GM12801 (cell line): ENCODE results near the gene ADRA1B.

Experiments
- CTCF ChIP-seq: IDR thresholded peaks from one replicate; pipeline ENCODE4 v1.5.1; 2011; ENCODE audit warnings: control low read depth; ENCODE audit not compliant: insufficient read length; ENCODE audit errors: extremely low read depth

The ADRA1B gene

GRCh38 chr5:159881967-159882366, 34.3 kb upstream of the ADRA1B start:
- TF ChIP-seq CTCF: no peak

- TF ChIP-seq CTCF: no peak
These were observed 32.7 kb upstream of the ADRA1B start for GRCh38 chr5:159883522-159883950.

DNA sequence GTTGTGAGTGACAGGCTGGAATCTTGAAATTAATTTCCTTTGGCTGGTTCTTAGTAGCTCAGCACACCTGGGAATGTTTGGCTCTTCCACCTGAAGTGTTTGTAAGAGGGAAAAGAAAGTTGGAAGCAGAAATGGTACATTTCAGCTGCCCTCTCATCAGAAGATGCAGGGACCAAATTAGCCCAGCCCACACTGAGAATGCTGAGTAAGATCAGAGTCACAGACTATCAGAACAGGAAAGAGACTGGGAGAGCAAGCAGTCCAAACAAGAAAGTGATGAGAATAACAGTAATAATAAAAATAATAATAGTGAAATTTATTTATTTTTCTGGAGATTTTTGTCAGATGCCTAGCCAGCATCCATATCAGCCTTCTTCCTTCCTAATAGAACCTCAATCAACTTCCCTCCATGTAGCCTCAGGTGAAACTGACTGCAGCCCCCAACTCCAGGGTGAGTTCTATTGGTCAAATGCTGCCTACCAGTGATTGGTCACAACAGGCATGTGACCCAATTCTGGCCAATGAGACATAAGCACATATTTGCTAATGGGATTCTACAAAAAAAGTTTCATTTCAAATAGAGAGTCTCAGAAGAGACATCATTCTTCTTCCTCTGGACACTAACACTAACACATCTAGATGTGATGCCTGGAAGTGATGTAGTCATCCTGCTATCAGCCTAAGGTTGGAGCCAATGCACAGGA, 31.2 kb upstream of the ADRA1B start:
- no peak for TF ChIP-seq CTCF

- TF ChIP-seq CTCF: no peak
These were observed 30.0 kb upstream of the ADRA1B start for GRCh38 chr5:159886296-159886695.

- no peak for TF ChIP-seq CTCF
These were observed 29.2 kb upstream of the ADRA1B start for GRCh38 chr5:159887050-159887449.

DNA sequence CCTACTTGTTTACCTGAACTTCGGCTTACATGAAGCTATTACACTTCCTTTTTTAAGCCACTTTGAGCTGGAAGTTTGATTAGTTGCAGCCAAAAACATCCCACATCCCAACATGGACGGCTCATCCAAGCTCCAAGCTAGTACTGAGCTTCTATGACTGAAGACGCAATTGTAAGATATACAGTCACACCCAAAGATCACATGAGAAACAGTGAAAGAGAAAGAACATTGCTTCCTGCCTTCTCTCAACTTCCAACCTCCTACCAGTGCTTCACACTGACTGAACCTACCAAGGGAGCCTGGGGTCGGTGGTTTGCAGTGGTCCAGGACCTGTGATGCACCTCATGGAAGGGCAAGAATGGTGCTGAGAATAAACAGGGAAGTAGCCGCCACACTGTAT, 27.4 kb upstream of the ADRA1B start:
- TF ChIP-seq CTCF: no peak

DNA sequence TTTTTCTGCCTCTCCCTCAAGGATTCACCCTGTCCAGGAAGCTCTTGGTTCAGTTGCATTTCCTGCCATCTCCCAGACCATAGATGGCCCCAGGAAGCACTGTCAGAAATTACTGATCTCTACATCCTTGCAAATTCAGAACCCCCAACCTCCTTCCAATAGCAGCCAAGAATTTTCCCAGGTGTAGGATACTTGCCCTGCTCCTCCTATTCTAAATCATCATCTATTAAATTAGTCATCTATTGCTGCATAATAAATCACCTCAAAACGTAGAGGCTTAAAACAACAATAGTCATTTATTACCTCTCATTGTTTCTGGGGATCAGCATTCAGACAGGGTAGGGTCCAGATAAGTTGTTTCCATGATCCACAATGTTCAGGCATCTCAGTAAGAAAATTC, 26.1 kb upstream of the ADRA1B start:
- TF ChIP-seq CTCF: no peak
